K562 (cell line): Measurements from ENCODE around the gene DUSP10. TPM values are rescaled to one million over a fixed set of nuclear protein-coding genes. Genes with fewer than 3 reads are reported as not detected.

Experiments
- CC2D1A ChIP-seq: fragments of 450-650 bp; IDR thresholded peaks from 2 replicates; pipeline ENCODE4 v1.6.1; 2017; ENCODE audit warnings: mild to moderate bottlenecking
- CSDE1 ChIP-seq, 2 experiments: fragments of 450-650 bp; IDR thresholded peaks; 2 replicates each; pipeline ENCODE4 v1.6.1; 2016; ENCODE audit warnings: mild to moderate bottlenecking in 1 of 2
- KLF6 ChIP-seq: fragments of 250-450 bp; sonication (Bioruptor Pico); IDR thresholded peaks from 2 replicates; pipeline ENCODE4 v1.4.0; 2020; ENCODE audit warnings: mild to moderate bottlenecking, moderate library complexity, borderline replicate concordance
- MAZ ChIP-seq, 2 experiments: fragments of 450-650 bp in 1 of 2; sonication (generic) in 1 of 2; formaldehyde crosslinking; IDR thresholded peaks in 1 of 2; conservative IDR thresholded peaks in 1 of 2; 2 replicates each; pipeline versions ENCODE4 v1.4.0 to v1.5.0; 2020; ENCODE audit warnings: mild to moderate bottlenecking in 1 of 2, missing genetic modification reagents in 1 of 2
- MCM2 ChIP-seq: fragments of 450-650 bp; IDR thresholded peaks from 2 replicates; pipeline ENCODE4 v1.6.1; 2017; ENCODE audit warnings: low read depth, mild to moderate bottlenecking
- NR2C2 ChIP-seq, 2 experiments: fragments of 200-800 bp in 1 of 2; sonication (Bioruptor generic) in 1 of 2; sonication (generic) in 1 of 2; formaldehyde crosslinking in 1 of 2; IDR thresholded peaks; 2 replicates each; pipeline versions ENCODE4 v1.6.1 to v1.8.0; 2016 to 2022; ENCODE audit warnings: mild to moderate bottlenecking in 1 of 2, missing compliant biosample characterization in 1 of 2, missing genetic modification characterization in 1 of 2, missing genetic modification reagents in 1 of 2
- NR4A1 ChIP-seq, 2 experiments: fragments of 250-450 bp in 1 of 2; fragments of 450-650 bp in 1 of 2; sonication (Bioruptor Pico) in 1 of 2; IDR thresholded peaks; 2 replicates each; pipeline versions ENCODE4 v1.4.0 to v1.6.1; 2016 to 2020; ENCODE audit warnings: mild to moderate bottlenecking in 2 of 2, missing compliant biosample characterization in 1 of 2, missing genetic modification characterization in 1 of 2, moderate library complexity in 1 of 2
- PBX2 ChIP-seq, 2 experiments: IDR thresholded peaks in 1 of 2; conservative IDR thresholded peaks in 1 of 2; 2 replicates each; pipeline ENCODE4 v1.6.1; 2016; ENCODE audit warnings: low read depth in 2 of 2, mild to moderate bottlenecking in 1 of 2, missing compliant biosample characterization in 1 of 2, missing genetic modification characterization in 1 of 2, moderate library complexity in 1 of 2
- PCBP2 ChIP-seq: fragments of 200-400 bp; formaldehyde crosslinking; IDR thresholded peaks from 2 replicates; pipeline ENCODE4 v1.6.1; 2018; ENCODE audit warnings: low read length, low read depth, mild to moderate bottlenecking, moderate library complexity; ENCODE audit not compliant: poor library complexity, severe bottlenecking
- PHF20 ChIP-seq: fragments of 450-650 bp; IDR thresholded peaks from 2 replicates; pipeline ENCODE4 v1.6.1; 2018; ENCODE audit not compliant: partially characterized antibody
- POLR2A ChIP-seq: fragments of 450-650 bp; conservative IDR thresholded peaks from 2 replicates; pipeline ENCODE4 v1.6.1; 2016
- RFX1 ChIP-seq: fragments of 450-650 bp; IDR thresholded peaks from 2 replicates; pipeline ENCODE4 v1.6.1; 2016; ENCODE audit warnings: mild to moderate bottlenecking, moderate library complexity
- RFX5 ChIP-seq: IDR thresholded peaks from 2 replicates; pipeline ENCODE4 v1.6.1; 2011; ENCODE audit warnings: low read depth, mild to moderate bottlenecking, improper control_type of control experiment, low read length
- SOX6 ChIP-seq: fragments of 450-650 bp; IDR thresholded peaks from 2 replicates; pipeline ENCODE4 v1.6.1; 2014; ENCODE audit warnings: mild to moderate bottlenecking
- XRCC5 ChIP-seq: fragments of 200-400 bp; formaldehyde crosslinking; IDR thresholded peaks from 2 replicates; pipeline ENCODE4 v1.6.1; 2017; ENCODE audit warnings: low read depth, mild to moderate bottlenecking, low read length
- ZEB2 ChIP-seq: fragments of 450-650 bp; IDR thresholded peaks from 2 replicates; pipeline ENCODE4 v1.6.1; 2016
- ZNF668 ChIP-seq: fragments of 250-450 bp; sonication (Bioruptor Pico); IDR thresholded peaks from 2 replicates; pipeline ENCODE4 v1.8.0; 2022; ENCODE audit warnings: mild to moderate bottlenecking, inconsistent platforms
- polyA plus RNA-seq, 8 experiments: library from polyadenylated mRNA; depleted of rRNA in 4 of 8; stranded (reverse) in 5 of 8; unstranded in 3 of 8; fragments of >200 nt; fragmentation: Nextera tagmentation in 2 of 8; fragmentation: Illumina TruSeq in 1 of 8; extraction: Ambion mirVana in 2 of 8; extraction: Trizol in 1 of 8; gene quantifications; 2 replicates each; pipeline versions ENCODE4 v1.2.1 to v1.2.3, GENCODE V29; 2011 to 2014; ENCODE audit warnings: inconsistent platforms in 1 of 8, missing spikeins in 1 of 8
- total RNA-seq, 7 experiments: library from RNA; depleted of rRNA in 6 of 7; stranded (reverse); fragments of >200 nt in 6 of 7; fragmentation: Illumina TruSeq in 2 of 7; extraction: Trizol in 2 of 7; gene quantifications; 2 replicates each; pipeline versions ENCODE4 v1.2.1 to v1.2.3, GENCODE V29; 2011 to 2021; ENCODE audit warnings: low replicate concordance in 1 of 7
- TF ChIP-seq, protein P1 (sequence below): sonication (generic); formaldehyde crosslinking; IDR thresholded peaks from 2 replicates; pipeline ENCODE4 v1.8.0; 2023; ENCODE audit warnings: missing genetic modification reagents, mild to moderate bottlenecking, borderline replicate concordance

DUSP10 gene
- total and polyA plus RNA-seq, 9 of the 15 experiments (the other 6 are each of a cell fraction or from before 2014, with no cell fraction given), result 1.7 to 8.3 (median 6.1) TPM

DNA sequence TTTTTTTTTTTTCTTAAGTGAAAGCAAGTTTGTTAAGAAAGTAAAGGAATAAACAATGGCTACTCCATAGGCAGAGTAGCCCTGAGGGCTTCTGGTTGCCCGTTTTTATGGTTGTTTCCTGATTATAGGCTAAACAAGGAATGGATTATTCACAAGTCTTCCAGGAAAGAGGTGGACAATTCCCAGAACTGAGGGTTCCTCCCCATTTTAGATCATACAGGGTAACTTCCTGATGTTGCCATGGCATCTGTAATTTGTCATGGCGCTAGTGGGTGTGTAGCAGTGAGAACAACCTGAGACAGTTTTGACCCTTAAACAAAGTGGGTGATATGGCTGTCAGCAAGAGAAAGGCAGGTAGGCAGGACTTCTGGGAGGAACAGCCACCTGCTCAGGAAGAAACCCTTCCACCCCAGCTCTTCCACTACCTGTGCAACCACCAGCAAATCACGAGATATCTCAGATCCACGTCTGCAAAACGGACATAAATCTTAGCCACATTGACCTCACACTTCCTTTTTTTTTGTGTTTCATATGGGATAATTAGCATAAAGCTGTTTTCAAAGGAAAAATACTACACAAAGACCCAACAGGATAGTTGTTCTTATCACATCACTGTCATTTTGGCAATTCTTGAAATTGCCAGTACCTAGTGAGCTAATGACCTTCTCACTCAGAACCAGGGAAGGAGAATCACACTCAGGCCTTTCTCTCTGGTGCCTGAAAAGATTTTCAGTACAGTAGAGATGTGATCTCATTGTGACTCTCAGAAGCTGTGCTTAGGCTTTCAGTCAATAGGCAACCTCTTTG is 34.8 kb upstream of the DUSP10 start (continued):
- TF ChIP-seq, protein P1, sequence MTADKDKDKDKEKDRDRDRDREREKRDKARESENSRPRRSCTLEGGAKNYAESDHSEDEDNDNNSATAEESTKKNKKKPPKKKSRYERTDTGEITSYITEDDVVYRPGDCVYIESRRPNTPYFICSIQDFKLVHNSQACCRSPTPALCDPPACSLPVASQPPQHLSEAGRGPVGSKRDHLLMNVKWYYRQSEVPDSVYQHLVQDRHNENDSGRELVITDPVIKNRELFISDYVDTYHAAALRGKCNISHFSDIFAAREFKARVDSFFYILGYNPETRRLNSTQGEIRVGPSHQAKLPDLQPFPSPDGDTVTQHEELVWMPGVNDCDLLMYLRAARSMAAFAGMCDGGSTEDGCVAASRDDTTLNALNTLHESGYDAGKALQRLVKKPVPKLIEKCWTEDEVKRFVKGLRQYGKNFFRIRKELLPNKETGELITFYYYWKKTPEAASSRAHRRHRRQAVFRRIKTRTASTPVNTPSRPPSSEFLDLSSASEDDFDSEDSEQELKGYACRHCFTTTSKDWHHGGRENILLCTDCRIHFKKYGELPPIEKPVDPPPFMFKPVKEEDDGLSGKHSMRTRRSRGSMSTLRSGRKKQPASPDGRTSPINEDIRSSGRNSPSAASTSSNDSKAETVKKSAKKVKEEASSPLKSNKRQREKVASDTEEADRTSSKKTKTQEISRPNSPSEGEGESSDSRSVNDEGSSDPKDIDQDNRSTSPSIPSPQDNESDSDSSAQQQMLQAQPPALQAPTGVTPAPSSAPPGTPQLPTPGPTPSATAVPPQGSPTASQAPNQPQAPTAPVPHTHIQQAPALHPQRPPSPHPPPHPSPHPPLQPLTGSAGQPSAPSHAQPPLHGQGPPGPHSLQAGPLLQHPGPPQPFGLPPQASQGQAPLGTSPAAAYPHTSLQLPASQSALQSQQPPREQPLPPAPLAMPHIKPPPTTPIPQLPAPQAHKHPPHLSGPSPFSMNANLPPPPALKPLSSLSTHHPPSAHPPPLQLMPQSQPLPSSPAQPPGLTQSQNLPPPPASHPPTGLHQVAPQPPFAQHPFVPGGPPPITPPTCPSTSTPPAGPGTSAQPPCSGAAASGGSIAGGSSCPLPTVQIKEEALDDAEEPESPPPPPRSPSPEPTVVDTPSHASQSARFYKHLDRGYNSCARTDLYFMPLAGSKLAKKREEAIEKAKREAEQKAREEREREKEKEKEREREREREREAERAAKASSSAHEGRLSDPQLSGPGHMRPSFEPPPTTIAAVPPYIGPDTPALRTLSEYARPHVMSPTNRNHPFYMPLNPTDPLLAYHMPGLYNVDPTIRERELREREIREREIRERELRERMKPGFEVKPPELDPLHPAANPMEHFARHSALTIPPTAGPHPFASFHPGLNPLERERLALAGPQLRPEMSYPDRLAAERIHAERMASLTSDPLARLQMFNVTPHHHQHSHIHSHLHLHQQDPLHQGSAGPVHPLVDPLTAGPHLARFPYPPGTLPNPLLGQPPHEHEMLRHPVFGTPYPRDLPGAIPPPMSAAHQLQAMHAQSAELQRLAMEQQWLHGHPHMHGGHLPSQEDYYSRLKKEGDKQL, result no peak
- TF ChIP-seq XRCC5 (no peak), POLR2A (no peak), ZEB2 (peak; percentile 60; the same call in 1 of the 2 replicates), PHF20 (no peak), RFX5 (no peak), KLF6 (peak; percentile 61; the same call in 1 of the 2 replicates), PBX2 (CRISPR knock-in tag; IDR thresholded peaks at IDR 0.05; ENCODE audit: low read depth) (no peak), PBX2 (tag; conservative IDR thresholded peaks at IDR 0.05; ENCODE audit: low read depth) (peak; percentile 93), NR2C2 (CRISPR knock-in tag; IDR thresholded peaks at IDR 0.05) (no peak), NR2C2 (tag; IDR thresholded peaks at IDR 0.05) (peak; percentile 68), NR4A1 (CRISPR knock-in tag; IDR thresholded peaks at IDR 0.05) (no peak), NR4A1 (tag; IDR thresholded peaks at IDR 0.05) (0 out of 2 replicates have a peak, but pooled peaks have one; percentile 43), PCBP2 (no peak), SOX6 (0 out of 2 replicates have a peak, but pooled peaks have one; percentile 22), MCM2 (no peak), RFX1 (peak; percentile 80), CSDE1 (IDR thresholded peaks at IDR 0.05) (0 out of 4 replicates have a peak, but pooled peaks of 1 of the 2 experiments have one; percentile 28), MAZ (CRISPR knock-in tag; conservative IDR thresholded peaks at IDR 0.05 in 1 of 2, IDR thresholded peaks at IDR 0.05 in 1 of 2) (no peak), CC2D1A (no peak), ZNF668 (CRISPR knock-in tag) (no peak)
